ENCODE results near the gene CELF6. TPM values are rescaled to one million over a fixed set of nuclear protein-coding genes. Genes with fewer than 3 reads are reported as not detected.

The CELF6 gene
- total RNA-seq, 1 experiment from 2014 or later, result 0.52 TPM

DNA sequence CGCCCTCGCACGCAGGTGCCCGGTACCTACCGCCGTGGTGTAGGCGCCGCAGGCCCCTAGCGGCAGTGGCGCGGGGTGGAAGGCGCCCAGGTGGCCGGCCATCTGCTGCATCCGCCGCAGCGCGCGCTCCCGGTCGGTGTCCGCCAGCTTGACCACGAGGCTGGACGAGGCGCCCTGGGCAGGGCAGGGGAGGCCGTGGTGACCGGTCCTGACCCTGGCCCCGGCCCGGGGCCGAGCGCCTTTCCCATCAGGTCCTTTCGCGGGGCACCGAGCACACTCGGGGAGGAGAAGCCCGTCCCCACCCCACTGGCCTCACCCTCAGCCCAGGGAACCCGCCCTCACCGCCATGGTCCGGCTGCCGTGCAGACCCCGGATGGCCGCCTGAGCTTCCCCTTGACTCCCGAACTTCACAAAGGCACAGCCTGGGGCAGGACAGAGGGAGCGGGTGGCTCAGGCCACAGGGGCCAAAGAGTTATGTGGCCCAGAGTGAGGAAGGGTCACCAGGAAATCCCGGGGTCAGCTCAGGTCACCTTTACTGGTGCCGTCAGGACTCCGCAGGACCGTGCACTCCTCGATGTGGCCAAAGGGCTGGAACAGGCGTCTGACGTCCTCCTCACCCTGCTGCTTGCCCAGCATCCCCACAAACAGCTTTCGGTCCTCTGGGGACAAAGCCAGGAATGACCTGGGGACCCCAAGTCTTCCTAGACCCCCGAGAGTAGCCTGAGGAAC, 30.2 kb downstream of the CELF6 start:
- Histone ChIP-seq H3K4me2 (ENCODE audit: low read length) (no peak overlapping the region), H3K9me2 (ENCODE audit: insufficient read depth) (no peaks in the 10 kb centered on the region), H3K4me1 (ENCODE audit: control insufficient read depth in 1 of 2, insufficient read depth in 2 of 2, low read length in 2 of 2) (peaks cover 0 to 7% of the 10 kb centered on the region in 2 experiments; a peak in 1 of 4 replicates), H3K36me3 (ENCODE audit: control insufficient read depth in 1 of 2, insufficient read depth in 2 of 2, low read length in 2 of 2) (no peaks in the 10 kb centered on the region), H3K79me2 (ENCODE audit: insufficient read depth, low read length) (no peaks in the 10 kb centered on the region), H3K27ac (ENCODE audit: low read depth, low read length) (no peak overlapping the region), H3K4me3 (replicated peaks in 1 of 2; ENCODE audit: low read depth in 1 of 2, low read length in 2 of 2) (no peak overlapping the region), H2AFZ (ENCODE audit: low read depth, low read length, poor library complexity, severe bottlenecking) (no peak overlapping the region), H3K27me3 (ENCODE audit: insufficient read depth, low read length) (no peaks in the 10 kb centered on the region), H3K9me3 (ENCODE audit: control insufficient read depth in 1 of 2, insufficient read depth in 1 of 2, low read depth in 1 of 2, low read length in 2 of 2) (no peaks in the 10 kb centered on the region), H4K20me1 (ENCODE audit: insufficient read depth) (no peaks in the 10 kb centered on the region), H3K9ac (ENCODE audit: low read length) (no peak overlapping the region)
- ChIA-PET POLR2A (no interaction called here), RAD21 (ENCODE audit: low non-redundant PET in 1 of 2, low total read pairs in 2 of 2, uncharacterized antibody in 2 of 2, unreplicated experiment in 2 of 2) (no interaction called here), CTCF (no interaction called here)
- intact Hi-C loops (cut with micrococcal nuclease), result no loop called here
- BruUV-seq (replicated peaks), result no TSS peak
- no peak for ATAC-seq
- TF ChIP-seq RAD21 (IDR thresholded peaks at IDR 0.05; ENCODE audit: low read depth), result no peak
- DNase-seq (ENCODE audit: low read depth, low spot score), result no peak

DNA sequence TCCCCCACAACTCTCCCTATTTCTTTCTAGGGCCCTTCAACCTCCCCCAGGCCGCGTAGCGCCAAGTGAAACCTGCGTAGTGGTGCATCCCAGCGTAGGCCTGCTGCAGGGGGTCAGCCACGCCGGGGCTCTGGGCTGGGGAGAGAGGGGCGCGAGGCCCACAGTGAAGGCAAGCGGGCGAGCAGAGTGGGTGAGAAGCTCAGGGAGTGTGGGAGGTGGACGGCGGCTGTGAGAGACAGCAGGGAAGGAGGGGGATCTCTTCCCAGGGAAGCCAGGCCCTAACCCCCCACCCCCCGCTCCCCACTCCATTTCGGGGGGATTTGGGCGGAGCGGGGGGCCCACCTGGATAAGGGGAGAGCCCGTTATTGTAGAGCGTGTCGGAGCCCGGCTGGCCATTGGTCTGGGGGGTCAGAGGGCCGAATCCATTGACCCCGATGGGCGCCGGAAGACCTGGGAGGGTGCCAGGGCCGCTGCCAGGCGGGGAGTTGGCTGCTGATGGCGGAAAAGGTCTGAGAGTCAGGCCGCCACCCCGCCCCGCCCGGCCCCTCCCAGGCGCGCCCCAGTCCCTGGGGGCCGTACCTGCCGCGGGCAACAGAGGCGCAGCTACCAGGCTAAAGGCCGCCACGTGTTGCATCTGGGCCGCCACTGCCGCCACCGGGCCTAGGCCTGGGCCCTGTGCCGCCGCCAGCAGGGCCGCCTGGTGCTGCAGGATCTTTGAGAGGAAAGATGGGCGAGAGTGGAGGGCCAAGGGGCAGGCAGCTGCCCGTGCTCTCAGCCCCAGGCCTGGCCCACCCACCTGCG, 31.0 kb downstream of the CELF6 start:
- ChIA-PET CTCF (no interaction called here), POLR2A (no interaction called here)
- BruUV-seq (replicated peaks), result no TSS peak
- TF ChIP-seq POLR2A (IDR thresholded peaks at IDR 0.05; ENCODE audit: borderline replicate concordance, extremely low read depth, insufficient read depth, insufficient read length) (no peak), EZH2 (IDR thresholded peaks at IDR 0.05) (no peak), EGR1 (IDR thresholded peaks at IDR 0.05; ENCODE audit: low read depth) (no peak), SRF (IDR thresholded peaks at IDR 0.05; ENCODE audit: low read depth) (no peak), JUND (IDR thresholded peaks at IDR 0.05) (no peak), EZH2phosphoT487 (IDR thresholded peaks at IDR 0.05; ENCODE audit: borderline replicate concordance) (no peak), ELF1 (IDR thresholded peaks at IDR 0.05; ENCODE audit: borderline replicate concordance, low read depth) (no peak), CEBPB (IDR thresholded peaks at IDR 0.05; ENCODE audit: low read depth) (no peak), RAD21 (IDR thresholded peaks at IDR 0.05; ENCODE audit: low read depth) (no peak)
- TF ChIP-seq, protein P1, sequence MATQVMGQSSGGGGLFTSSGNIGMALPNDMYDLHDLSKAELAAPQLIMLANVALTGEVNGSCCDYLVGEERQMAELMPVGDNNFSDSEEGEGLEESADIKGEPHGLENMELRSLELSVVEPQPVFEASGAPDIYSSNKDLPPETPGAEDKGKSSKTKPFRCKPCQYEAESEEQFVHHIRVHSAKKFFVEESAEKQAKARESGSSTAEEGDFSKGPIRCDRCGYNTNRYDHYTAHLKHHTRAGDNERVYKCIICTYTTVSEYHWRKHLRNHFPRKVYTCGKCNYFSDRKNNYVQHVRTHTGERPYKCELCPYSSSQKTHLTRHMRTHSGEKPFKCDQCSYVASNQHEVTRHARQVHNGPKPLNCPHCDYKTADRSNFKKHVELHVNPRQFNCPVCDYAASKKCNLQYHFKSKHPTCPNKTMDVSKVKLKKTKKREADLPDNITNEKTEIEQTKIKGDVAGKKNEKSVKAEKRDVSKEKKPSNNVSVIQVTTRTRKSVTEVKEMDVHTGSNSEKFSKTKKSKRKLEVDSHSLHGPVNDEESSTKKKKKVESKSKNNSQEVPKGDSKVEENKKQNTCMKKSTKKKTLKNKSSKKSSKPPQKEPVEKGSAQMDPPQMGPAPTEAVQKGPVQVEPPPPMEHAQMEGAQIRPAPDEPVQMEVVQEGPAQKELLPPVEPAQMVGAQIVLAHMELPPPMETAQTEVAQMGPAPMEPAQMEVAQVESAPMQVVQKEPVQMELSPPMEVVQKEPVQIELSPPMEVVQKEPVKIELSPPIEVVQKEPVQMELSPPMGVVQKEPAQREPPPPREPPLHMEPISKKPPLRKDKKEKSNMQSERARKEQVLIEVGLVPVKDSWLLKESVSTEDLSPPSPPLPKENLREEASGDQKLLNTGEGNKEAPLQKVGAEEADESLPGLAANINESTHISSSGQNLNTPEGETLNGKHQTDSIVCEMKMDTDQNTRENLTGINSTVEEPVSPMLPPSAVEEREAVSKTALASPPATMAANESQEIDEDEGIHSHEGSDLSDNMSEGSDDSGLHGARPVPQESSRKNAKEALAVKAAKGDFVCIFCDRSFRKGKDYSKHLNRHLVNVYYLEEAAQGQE (IDR thresholded peaks at IDR 0.05; ENCODE audit: low read depth), result no peak
- TF ChIP-seq, protein P2, sequence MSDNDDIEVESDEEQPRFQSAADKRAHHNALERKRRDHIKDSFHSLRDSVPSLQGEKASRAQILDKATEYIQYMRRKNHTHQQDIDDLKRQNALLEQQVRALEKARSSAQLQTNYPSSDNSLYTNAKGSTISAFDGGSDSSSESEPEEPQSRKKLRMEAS (IDR thresholded peaks at IDR 0.05), result no peak
- TF ChIP-seq, protein P3, sequence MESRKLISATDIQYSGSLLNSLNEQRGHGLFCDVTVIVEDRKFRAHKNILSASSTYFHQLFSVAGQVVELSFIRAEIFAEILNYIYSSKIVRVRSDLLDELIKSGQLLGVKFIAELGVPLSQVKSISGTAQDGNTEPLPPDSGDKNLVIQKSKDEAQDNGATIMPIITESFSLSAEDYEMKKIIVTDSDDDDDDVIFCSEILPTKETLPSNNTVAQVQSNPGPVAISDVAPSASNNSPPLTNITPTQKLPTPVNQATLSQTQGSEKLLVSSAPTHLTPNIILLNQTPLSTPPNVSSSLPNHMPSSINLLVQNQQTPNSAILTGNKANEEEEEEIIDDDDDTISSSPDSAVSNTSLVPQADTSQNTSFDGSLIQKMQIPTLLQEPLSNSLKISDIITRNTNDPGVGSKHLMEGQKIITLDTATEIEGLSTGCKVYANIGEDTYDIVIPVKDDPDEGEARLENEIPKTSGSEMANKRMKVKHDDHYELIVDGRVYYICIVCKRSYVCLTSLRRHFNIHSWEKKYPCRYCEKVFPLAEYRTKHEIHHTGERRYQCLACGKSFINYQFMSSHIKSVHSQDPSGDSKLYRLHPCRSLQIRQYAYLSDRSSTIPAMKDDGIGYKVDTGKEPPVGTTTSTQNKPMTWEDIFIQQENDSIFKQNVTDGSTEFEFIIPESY (IDR thresholded peaks at IDR 0.05; ENCODE audit: extremely low read depth, insufficient replicate concordance, low read length), result no peak

More for the DNA sequence above, 31.0 kb downstream of the CELF6 start:
- Histone ChIP-seq H3K4me1 (ENCODE audit: control insufficient read depth in 1 of 2, insufficient read depth in 2 of 2, low read length in 2 of 2) (peaks cover 0 to 8% of the 10 kb centered on the region in 2 experiments; a peak in 1 of 4 replicates), H3K27me3 (ENCODE audit: insufficient read depth, low read length) (no peaks in the 10 kb centered on the region), H3K4me2 (ENCODE audit: low read length) (no peak overlapping the region), H3K27ac (ENCODE audit: low read depth, low read length) (no peak overlapping the region), H3K9me3 (ENCODE audit: control insufficient read depth in 1 of 2, insufficient read depth in 1 of 2, low read depth in 1 of 2, low read length in 2 of 2) (no peaks in the 10 kb centered on the region), H4K20me1 (ENCODE audit: insufficient read depth) (no peaks in the 10 kb centered on the region), H3K9me2 (ENCODE audit: insufficient read depth) (no peaks in the 10 kb centered on the region), H3K4me3 (replicated peaks in 1 of 2; ENCODE audit: low read depth in 1 of 2, low read length in 2 of 2) (no peak overlapping the region), H3K9ac (ENCODE audit: low read length) (no peak overlapping the region), H3K79me2 (ENCODE audit: insufficient read depth, low read length) (no peaks in the 10 kb centered on the region), H2AFZ (ENCODE audit: low read depth, low read length, poor library complexity, severe bottlenecking) (no peak overlapping the region), H3K36me3 (ENCODE audit: control insufficient read depth in 1 of 2, insufficient read depth in 2 of 2, low read length in 2 of 2) (no peaks in the 10 kb centered on the region)
- intact Hi-C loops (cut with micrococcal nuclease), result no loop called here
- ATAC-seq (no peak), DNase-seq (ENCODE audit: low read depth, low spot score) (no peak)
- RAD21 ChIA-PET (ENCODE audit: low non-redundant PET in 1 of 2, low total read pairs in 2 of 2, uncharacterized antibody in 2 of 2, unreplicated experiment in 2 of 2), result no interaction called here

Data from HCT116 (cell line).